NCI-H446 treated with DMSO at 0.1 percent for 48 hours (cell line): ENCODE results near the gene CETN2.
A peak's percentile ranks its signal among the peaks of the same experiment; 100 is the strongest.
"Not testable (repeated sequence)": the region's sequence is repeated elsewhere in the genome, so short reads cannot be mapped to it uniquely, and the experiment has no call there.

Experiments
- DNase-seq: peaks from one replicate; lab custom pipeline; 2025; lab: John Stamatoyannopoulos, UW

CETN2 gene

GRCh38 chrX:152832520-152832919, 2.0 kb upstream of the CETN2 start:
- no peak for DNase-seq

DNA sequence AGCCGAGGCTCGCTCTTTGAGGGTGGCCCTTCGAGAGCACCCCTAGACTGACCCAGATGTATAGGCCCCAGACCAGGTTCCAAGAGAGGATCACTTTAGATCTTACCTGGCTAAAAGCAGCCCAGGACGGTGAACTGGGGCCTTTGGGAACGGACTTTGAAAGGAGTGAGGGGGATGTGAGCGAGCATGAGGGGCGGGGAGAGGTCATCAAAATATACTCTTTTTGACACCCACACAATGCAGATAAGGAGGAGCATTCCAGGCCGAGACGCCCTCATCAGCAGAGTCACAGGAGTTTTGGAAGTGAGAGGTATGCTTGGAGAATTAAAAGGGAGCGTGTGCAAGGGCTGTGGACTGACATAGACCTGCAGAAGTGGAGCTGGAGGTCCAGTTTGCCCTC, 834 bp upstream of the CETN2 start:
- DNase-seq, result no peak

- DNase-seq, result no peak
Observed at GRCh38 chrX:152824841-152825374, 5.6 kb downstream of the CETN2 start.

DNA sequence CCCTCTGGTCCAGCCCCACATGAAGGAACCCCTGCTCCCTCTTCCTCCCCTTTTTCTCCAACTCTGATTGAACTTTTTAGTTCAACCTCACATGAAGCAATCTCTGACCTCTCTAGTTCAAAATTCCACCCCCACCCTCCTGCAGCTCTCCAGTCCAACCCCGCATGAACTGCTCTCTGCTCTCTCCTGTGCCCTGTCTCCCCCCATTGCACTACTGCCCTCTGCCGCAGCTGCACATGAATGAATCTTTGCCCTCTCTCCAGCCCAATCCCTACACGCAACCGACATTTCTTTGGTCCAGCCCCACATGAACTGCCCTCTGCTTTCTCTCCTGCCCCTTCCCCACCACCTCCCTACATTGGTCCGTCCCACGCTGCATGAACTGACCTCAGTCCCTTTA, 6.9 kb downstream of the CETN2 start:
- no peak for DNase-seq

GRCh38 chrX:152822383-152823086, 8.0 kb downstream of the CETN2 start:
- no peak for DNase-seq

DNA sequence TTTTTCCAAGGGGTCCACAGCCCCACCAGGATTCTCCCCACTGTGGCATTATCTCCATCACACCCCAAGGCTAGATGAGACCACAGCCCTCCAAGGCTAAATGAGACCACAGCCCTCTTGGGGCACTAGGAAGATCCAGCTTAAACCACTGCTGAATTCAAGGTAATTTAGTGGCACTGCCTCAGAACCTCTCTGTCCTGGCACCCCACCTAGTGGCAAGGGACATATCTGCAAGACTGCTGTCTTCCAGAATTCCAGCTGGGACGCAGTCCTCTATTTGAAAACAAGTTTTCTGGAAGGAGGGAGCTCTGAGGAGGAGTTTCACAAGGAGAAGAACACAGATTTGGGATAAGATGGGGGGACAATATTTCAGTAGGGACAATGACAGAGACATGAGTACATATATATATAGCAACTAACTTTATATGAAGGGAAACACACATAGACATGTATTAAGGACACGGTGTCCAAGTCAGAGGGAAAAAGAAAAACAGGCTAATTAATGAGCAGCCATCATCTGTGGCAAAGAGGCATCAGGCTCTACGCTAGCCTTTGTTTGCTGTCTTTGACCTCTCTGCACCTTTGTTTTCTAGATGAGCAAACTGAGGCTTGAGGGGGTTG, 9.3 kb downstream of the CETN2 start:
- no peak for DNase-seq

GRCh38 chrX:152819732-152820131, 10.8 kb downstream of the CETN2 start:
- DNase-seq, result no peak

DNA sequence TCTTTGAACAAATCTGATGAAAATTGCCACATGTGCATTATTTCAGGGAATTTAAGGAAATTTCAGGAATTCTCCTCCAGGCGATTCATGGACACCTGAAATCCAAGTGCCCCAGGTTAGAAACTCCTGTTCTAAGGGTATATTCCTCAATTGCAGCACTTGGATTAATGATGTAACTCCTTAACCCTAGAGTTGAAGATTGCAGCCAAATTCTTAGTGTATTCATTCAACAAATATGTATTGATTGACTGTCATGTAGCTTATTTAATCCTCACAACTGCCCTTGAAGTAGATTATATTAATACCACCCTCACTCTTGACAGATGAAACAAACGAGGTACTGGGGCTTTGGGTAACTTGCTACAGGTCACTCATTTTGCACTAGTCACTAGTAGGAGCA, 11.3 kb downstream of the CETN2 start:
- DNase-seq, result no peak

DNA sequence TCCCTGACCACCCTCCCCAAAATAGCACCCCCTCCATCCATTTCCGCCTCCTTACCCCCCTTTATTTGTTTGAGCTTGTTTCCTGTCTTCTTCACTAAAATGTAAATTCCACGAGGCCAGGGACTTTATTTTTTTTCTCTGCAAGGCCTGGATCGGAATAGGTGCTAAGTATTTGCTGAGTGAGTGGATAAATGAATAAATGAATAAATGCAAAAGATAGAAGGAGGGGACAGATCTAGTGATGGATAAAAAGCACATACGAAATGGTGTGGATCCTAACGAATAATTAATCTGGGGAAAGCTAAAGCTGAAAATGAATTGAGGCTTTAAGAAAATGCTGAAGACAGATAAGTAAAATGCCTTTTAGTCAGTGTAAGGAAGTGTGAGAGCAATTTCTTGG, 12.2 kb downstream of the CETN2 start:
- DNase-seq, result no peak

DNA sequence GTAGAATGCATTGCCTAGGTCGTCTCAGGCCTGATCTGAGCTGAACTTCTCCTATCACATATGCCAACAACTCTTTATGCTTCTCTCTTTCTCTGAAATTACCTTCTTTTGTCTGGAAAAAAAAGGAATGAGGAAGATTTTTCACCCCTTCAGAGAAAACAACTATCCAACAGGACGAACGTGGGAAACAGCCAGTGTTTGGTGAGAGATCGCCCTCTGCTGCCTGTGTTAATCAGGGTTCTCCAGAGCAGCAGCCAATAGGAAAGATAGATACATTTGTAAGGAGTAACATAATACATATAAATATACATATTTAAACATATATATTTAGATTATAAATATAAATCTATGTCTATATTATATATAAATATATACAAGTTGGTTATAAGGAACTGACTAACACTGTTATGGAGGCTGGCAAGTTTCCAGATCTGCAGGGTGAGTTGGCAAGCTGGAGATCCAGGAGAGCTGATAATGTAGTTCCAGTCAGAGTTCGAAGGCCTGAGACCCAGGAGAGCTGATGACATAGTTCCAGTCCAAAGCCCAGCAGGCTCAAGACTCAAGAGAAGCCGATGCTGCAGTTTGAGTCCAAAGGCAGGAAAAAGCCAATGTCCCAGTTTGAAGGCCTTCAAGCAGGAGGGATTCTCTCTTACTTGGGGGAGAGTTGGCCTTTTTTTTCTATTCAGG, 13.3 kb downstream of the CETN2 start:
- DNase-seq, result peak; percentile 1

DNA sequence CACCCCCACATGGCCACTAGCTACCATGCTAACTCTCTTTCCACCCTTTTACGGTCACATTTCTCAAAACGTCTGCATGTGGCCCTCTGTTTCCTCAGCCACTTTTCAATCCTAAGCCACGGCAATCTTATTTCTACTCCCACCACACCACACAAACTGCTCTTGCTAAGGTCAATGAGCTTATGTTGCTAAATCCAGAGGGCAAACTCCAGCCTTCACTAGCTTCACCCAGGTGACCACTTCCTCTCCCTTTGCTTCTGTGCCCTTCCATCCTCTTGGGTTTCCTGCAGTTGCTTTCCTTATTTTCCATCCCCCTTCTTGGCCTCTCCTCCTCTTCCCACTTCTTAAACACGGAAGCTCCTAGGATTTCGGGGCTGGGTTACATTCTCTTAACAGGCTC, 16.5 kb downstream of the CETN2 start:
- DNase-seq, result no peak

GRCh38 chrX:152813206-152813605, 17.4 kb downstream of the CETN2 start:
- DNase-seq, result no peak

DNA sequence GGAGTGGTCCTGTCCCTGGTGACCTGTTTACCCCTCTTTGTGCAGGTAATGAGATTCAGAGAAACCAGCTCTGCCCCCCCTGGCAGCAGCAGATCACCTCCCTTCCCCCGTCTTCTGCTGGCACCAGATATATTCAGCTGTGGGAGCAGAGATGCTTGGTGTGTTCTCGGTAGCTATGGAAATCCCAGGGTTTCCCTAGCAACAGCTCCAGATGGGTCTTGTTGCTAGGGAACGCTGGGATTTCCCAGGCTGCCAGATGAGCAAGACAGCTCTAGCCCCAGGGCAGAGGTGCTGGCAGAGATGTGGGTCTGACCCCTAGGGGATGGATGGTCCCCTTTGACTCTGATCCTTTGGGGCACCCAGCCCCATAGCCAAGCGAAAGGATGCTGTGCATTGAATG, 20.2 kb downstream of the CETN2 start:
- DNase-seq, result no peak

DNA sequence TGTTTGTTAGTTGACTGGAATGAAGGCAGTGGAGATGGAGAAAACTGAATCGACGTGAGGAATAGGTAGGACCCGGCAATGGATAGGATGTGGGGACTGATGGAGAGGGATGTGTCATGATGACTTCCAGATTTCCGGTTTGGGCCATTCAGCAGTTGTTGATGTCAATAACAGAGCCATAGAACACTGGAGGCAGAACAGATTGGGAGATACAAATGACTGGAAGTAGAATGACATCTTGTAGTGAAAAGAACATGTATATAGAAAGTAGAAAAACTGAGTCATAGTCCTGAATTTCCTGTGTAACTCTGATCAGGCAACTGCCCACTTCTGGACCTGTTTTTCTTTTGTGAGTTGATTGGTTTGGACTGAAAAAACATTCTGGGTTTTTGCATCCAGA, 24.5 kb downstream of the CETN2 start:
- no peak for DNase-seq

GRCh38 chrX:152798945-152799344, 31.6 kb downstream of the CETN2 start:
- no peak for DNase-seq

GRCh38 chrX:152787062-152787461, 43.5 kb downstream of the CETN2 start:
- not testable (repeated sequence) for DNase-seq
